Kidney capillary endothelial cell (primary cell): ENCODE measurements around the gene HOXA6.

Experiments
- DNase-seq: peaks from one replicate; pipeline ENCODE4 v3.0.0-alpha.2; 2018; ENCODE audit warnings: low spot score

HOXA6 gene

DNA sequence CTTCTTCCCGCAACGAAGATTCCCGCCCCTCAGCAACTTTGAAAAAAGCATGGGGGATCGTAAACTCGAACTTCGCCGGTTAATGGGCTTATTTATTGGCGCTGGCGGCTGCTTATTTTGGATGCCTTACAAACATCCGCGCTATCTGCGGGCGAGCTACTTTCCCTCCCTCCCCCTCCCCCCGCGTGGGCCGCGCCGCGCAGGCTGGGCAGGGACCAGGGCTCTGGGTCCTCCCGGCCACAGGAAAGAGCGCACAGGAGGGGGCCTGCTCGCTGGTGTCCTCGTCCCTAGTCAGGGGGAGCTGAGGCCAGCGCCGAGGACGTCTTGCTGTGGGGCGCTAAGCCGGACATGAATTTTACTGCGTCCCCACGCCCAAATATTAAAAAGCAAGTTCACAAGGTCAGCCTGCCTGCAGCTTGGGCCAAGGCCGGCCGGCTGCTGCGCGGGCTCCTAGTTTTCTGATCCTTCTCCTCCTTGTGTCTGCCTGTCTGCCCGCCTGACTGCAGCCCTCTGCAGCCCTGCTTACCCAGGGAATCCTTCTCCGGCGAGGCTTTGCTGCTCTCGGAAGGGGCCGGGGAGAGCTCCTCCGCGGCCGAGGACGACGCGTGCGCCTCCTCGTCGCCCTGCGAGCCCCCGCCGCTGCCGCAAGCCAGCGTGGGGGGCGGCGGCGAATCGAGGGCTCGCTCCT lies 25.4 kb upstream of the HOXA6 start:
- DNase-seq, result no peak

GRCh38 chr7:27172315-27172774 lies 24.8 kb upstream of the HOXA6 start:
- no peak for DNase-seq

DNA sequence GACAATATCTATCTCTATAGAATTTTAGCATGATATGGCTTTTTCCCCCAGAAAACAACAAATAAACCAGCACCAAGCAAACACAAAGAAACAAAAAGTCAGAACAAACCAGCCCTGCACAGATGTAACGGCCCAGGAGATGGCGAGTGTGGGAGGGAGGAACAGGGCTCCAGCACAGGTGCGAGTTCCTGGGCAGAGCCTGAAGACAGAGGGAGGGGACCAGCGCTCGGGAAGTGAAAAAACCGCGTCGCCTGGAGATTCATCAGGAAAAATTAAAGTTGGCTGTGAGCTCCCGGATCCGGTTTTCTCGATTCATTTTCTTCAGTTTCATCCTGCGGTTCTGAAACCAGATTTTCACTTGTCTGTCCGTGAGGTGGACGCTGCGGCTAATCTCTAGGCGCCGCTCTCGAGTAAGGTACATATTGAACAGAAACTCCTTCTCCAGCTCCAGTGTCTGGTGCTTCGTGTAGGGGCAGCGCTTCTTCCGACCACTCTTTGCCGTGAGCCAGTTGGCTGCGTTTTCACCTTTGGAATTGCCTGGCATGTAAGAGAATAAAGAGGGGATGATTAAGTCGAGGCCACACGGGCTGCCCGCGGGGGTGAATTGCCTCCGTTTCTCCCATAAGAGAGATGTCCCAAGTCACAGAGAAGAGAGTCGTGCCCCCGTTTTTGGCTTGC lies 24.2 kb upstream of the HOXA6 start:
- no peak for DNase-seq

- no peak for DNase-seq
These were observed 23.7 kb upstream of the HOXA6 start for GRCh38 chr7:27171325-27171636.

GRCh38 chr7:27170426-27171324 lies 23.1 kb upstream of the HOXA6 start:
- DNase-seq, result no peak

- DNase-seq, result no peak
These were observed 22.3 kb upstream of the HOXA6 start for GRCh38 chr7:27169658-27170425.

DNA sequence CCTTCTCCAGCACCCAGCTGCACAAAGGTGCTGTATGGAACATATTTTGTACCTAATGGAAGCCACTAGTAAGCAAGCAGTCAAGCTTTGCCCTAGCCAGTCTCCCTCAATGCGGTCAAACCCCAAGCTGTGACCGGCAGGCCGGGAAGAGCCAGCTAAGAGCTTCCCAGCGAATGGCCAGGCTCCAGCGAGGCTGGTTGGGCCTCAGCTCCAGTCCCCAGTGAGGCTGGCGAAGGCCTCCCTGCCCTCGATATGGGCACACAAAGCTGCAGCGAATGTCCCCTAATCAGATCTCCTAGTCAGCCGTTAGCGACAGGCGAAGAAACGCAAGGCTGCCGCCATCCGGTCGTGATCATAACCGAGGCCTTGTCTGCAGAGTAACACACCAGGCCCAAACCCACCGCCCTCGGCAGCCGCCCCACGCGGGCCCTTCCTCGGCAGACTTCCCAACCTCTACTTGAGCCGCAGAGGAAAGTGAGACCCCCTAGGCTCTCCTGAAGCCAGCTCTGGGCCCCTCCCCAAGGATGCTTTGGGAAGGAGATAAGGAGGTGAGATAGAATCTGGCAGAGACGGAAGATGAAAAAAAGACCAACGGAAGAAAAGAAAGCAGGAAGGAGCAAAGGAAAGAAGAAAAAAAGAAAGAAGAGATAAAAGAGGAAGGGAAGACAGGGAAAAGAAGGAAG lies 20.8 kb upstream of the HOXA6 start:
- no peak for DNase-seq

GRCh38 chr7:27167916-27168264 lies 20.3 kb upstream of the HOXA6 start:
- DNase-seq, result no peak

GRCh38 chr7:27166531-27167505 lies 19.2 kb upstream of the HOXA6 start:
- no peak for DNase-seq

DNA sequence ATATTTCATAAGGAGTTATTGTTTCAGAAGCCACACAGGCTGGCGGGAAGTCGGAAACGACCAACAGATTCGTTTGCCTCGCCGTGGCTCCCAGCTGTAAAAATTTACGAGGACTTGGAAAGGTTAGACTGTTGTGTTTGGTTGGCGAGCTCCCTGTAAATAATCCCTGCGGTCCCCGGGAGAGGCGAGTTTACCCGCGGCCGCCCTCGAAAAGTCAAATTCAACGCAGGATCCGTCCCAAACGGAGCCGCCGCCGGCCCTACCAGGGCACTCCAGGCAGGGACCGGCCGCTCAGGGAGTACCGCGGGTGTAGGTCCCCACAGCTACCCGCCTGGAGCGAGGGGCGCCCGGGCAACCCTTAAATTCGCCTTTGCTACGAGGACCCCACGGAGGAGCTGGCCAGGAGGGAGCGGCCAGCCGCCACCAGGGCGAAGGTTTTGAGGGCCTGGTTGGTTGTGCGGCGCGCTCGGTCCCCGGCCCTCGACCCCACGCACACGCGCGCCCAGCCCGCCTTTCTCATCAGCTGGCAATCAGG lies 18.5 kb upstream of the HOXA6 start:
- DNase-seq, result no peak

- peak; percentile 90 for DNase-seq
These were observed 17.8 kb upstream of the HOXA6 start, which contains the start of gene HOXA9 for GRCh38 chr7:27165089-27165995. TSS of gene HOXA9 (minus strand) at chr7:27165537. CDS start at chr7:27165457, 80 bp downstream.

GRCh38 chr7:27164367-27165088 lies 17.0 kb upstream of the HOXA6 start:
- DNase-seq, result no peak

GRCh38 chr7:27164045-27164366 lies 16.4 kb upstream of the HOXA6 start:
- DNase-seq, result no peak

DNA sequence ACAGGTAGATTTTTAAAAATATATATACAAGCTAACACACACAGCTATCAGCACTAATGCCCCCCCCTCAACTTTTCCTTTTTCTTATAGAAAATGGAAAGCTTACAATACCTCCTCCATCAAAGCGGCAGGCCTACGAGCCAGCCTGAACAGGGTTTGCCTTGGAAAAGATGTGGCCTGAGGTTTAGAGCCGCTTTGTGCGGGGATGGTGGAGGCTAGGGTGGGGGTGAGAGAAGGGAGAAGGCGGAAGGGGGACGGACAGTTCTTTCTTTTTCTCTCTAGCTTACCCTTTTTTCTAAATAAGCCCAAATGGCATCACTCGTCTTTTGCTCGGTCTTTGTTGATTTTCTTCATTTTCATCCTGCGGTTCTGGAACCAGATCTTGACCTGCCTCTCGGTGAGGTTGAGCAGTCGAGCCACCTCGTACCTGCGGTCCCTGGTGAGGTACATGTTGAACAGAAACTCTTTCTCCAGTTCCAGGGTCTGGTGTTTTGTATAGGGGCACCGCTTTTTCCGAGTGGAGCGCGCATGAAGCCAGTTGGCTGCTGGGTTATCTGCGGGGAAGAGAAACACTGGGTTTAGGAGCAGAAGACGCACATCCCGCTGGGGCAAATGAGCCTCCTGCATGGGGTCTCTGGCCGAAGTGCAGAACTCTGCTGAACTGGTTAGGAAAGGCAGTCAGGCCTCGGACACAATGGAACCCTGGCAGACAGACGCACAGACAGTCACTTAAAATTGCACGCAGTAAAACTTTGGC lies 15.9 kb upstream of the HOXA6 start:
- DNase-seq, result no peak

GRCh38 chr7:27162561-27163287 lies 15.2 kb upstream of the HOXA6 start:
- DNase-seq, result no peak

GRCh38 chr7:27161721-27162560 lies 14.4 kb upstream of the HOXA6 start:
- no peak for DNase-seq
